B cell (primary cell): ENCODE results near the gene FAR2.

ENCODE experiments used
- CTCF ChIP-seq: fragments of 200-600 bp; IDR thresholded peaks from one replicate; pipeline ENCODE4 v1.8.0; 2022; ENCODE audit warnings: antibody characterized with exemption, mild to moderate bottlenecking
- EZH2 ChIP-seq: IDR thresholded peaks from 2 replicates; pipeline ENCODE4 v1.6.1; 2012; ENCODE audit warnings: borderline replicate concordance, low read depth, mild to moderate bottlenecking, moderate library complexity, low read length; ENCODE audit not compliant: insufficient read depth, poor library complexity, severe bottlenecking

- TF ChIP-seq CTCF (no peak), EZH2 (no peak)
Measured at GRCh38 chr12:29309320-29309902, 160.3 kb downstream of the FAR2 start.
